ENCODE data around the gene SLC5A6.
A peak's percentile ranks its signal among the peaks of the same experiment; 100 is the strongest.

SLC5A6 gene

DNA sequence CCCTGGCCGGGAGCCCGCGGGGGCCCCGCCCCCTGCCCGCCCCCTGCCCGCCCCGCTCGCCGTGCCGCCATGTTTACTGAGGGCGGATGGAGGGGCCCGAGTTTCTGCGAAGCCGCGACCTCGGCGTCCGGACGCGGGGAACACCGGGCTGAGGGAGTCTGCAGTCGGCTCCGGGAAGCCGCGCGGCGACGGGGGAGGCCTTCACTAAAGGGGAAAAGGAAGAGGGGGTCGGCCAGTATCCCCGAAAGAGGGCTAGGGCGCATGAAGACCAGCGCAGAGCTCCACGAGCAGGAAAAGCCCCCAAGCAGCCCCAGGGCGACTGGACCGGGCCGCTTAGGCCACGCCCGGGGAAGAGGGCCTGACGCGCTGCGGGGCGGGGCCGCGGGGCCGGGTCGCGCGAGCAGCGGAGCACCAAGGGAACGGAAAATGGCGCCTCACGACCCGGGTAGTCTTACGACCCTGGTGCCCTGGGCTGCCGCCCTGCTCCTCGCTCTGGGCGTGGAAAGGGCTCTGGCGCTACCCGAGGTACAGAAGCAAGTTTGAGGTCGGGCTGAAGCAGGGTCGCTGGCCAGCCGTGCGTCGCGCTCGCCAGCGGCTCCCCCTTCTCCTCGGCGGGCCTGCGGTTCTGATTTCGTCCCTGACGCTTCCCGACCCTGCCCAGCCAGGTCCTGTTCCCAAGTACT is at the start of gene SLC5A6, which contains the start of gene ATRAID:
SLC5A6 (minus strand) TSS at position 326 of the 683 bp plus-strand sequence. CDS start 4,618 bp downstream, outside the sequence.
ATRAID (plus strand) TSS at position 99 of the 683 bp plus-strand sequence; CDS start at position 427, 328 bp downstream.
- H3K4me3 ChIP-seq (ENCODE audit: low read depth, low read length) = peak within 1 kb of the TSS; percentile 97

DNA sequence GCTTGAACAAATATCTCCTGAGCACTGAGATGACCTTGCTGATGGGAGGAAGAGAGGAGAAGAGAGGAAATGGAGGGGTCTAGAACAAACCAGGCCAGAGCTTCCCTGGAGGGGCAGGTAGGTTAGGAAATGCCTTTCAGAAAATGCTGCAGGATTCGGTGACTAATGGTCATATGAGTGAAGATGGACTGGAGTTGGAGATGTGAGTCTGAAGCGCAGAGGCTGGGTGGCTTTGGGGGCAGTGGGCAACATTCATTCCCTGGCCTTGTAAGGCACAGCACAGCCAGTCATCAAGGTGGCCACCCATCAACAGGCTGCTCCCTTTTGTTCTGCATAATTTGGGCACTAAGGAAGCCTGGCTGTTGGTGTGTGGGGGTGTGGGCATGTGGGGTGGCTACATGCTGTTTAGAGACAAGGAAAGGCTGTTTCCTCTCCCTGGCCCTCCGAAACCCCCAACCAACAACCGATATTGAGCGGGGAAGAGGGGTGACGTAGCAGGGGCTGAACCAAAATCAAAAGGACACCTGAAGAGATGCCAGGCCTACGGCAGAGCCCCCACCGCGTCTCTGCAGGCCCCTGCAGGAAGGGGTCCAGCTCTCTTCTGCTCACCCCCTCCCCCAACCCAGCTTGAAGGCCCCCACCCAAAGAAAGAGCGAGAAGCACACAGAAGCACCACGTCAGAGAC is 49.3 kb upstream of the SLC5A6 start:
- peak overlapping the region; percentile 24 for H3K4me3 ChIP-seq (ENCODE audit: low read depth, low read length)

DNA sequence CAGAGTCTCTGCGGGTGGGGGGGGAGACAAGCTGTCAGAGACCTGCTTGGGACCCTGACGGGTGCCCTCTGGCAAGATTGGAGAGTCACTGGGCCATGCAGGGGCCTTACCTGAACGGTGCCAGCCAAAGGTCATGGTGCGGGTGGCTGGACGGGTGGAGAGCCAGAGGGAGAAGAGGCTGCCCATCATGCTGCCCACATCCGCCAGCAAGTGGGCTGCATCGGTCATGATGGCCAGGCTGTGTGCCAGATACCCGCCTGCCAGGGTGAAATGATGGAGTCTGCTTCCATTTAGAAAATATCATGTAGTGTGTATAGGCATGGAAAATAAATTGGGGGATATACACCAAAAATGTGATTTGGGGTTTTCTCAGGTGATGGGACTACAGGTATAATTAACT is 46.0 kb upstream of the SLC5A6 start:
- H3K4me3 ChIP-seq (ENCODE audit: low read depth, low read length) = no peak overlapping the region

DNA sequence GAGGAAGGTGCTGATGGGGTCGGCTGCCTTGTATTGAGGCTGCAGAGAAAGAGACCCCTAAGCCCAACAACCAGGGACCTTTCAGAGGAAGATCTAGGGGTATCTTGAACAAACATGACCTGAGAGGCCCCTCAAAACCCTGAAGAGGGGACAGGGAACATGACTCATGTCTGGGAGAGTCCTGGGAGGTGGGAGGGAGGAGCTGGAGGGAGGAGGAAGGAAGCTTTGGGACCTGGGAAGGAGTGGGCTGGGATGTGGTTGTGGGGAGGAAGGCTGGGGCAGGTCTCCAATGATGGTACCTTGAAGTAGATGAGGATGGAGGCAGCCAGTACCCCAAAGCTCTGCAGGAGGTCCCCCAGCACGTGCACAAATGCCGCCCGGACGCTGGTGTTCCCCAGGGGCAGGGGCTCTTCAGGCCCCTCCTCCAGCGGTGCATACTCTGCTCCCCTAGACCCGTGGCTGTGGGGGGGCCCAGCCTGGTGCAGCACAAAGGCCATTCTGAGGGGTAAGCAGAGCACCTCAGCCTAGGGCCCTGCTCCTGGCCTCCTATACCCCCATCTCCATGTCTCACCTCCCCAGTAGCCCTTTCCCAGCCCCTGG is 44.9 kb upstream of the SLC5A6 start:
- H3K4me3 ChIP-seq (ENCODE audit: low read depth, low read length) = no peak overlapping the region

DNA sequence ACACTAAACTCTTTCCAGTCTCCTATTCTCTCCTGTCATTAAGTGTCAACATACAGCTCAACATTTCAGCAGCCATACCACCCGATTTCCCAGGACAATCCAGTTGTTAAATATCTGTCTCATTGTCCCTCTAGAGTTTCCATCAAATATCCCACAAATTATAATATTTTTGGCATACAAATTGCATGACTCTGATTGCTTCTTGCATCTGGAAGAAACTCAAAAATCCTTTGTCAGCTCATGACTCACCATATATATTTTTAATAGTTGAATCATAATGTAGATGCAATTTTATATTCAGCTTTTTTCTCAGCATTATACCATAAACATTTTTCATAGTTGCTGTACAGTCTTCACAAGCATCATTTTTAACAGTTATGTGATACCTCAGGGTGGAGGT is 43.6 kb upstream of the SLC5A6 start:
- H3K4me3 ChIP-seq (ENCODE audit: low read depth, low read length) = no peak overlapping the region

DNA sequence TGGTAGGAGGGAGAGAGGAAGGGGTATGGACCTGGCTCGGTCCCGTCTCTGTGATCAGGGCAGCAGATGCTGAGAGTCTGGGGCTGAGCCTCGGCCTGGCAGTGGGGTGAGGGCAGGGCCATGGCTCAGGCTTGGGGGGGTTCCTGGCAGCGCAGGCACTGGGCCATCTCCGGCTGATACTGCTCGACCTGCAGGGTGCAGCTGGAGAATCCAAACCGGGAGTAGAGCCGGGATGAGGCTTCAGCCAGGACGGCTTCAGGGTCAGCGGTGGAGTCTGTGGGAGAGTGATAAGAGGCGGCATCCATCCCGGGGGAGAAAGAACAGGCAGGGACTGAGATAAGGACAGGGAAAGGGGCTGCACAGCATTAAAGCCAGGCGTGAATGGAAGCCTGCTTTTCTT is 43.1 kb upstream of the SLC5A6 start:
- no peak overlapping the region for H3K4me3 ChIP-seq (ENCODE audit: low read depth, low read length)

DNA sequence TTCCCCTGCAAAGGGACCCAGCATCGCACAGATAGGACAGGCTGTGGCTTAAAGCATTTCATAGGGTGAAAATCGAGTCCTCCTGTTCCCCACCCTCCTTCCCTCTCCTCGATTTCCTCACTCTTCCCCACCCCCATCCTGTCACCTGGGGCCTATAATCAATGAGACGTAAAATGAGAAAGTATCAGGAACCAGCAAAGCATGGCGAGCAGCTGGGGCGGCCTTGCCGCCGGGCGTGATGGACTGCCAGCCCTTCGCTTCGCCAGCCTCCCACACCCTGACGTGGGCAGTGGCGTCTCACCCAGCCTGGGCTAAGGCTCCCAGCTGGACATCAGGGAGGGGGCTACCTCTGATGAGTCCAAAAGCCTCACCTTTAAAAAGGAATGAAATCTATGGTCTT is 39.7 kb upstream of the SLC5A6 start:
- H3K4me3 ChIP-seq (ENCODE audit: low read depth, low read length) = no peak overlapping the region

DNA sequence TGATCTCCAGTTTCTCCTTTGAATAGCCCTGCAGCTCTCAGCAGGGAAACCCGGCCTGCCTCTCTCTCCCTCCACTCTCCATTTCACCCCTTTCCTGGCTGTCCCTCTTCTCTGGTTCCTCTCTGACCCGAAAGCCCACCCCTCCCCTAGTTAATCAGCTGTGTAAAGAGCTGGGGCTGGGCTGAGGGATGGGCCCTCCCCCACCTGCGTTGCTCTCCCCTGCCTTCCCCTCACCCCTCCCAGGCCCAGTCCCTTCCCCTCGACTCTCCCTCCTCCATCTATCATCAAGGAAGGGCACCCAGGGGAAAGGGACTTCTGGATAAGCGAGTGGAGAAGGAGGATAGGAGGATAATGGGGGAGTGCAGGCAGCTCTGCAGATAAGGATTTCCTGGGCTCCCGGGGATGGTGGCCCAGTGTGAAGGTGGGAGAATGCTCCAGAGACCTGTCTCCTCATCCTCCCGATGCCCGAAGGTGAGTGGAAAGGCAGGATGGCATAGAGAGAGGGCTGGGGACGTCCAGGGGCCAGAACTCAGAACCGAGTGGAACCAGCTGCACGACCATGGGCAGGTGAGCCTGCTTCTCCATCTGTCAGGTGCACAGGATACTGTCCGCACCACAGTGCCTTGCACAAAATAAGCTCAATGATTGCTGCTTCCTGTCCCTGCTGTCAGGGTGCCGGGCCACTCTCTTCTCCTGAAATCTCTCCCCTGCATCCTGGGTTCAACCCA is 38.7 kb upstream of the SLC5A6 start:
- no peak overlapping the region for H3K4me3 ChIP-seq (ENCODE audit: low read depth, low read length)

DNA sequence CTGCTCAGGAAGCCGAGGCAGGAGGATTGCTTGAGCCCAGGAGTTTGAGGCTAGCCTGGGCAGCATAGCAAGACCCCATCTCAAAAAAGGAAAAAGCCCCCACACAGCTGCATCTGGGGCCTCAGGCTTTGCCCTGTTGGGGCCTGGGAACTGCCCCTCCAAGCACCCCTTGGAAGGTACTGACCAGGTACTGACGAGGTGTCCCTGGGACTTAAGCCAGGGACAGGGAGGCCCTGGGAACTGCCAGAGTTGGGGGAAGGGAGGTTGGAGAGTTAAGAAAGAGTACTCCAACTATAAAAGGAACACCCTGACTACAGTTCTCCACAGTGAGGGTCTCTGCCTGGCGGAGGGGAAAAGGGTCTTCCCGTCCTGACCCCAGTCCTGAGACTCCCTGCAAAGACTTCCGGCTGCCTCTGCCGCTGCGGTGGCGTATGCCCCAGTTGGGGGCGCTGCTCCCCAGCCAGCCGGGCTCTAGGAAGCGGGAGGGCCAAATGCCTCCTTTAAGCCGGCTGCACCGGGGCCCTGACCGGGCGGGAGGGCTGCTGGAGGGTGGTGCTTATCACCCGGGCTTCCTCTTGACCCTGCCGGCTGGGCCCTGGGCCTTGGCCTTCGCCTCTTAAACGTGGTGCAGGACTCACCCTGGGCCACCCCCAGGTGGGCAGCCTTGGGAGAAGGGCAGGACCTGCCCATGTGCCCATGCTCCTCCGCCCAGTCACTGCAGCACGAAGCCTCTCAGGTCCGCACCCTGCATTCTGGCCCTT is 38.0 kb upstream of the SLC5A6 start:
- H3K4me3 ChIP-seq (ENCODE audit: low read depth, low read length) = no peak overlapping the region

DNA sequence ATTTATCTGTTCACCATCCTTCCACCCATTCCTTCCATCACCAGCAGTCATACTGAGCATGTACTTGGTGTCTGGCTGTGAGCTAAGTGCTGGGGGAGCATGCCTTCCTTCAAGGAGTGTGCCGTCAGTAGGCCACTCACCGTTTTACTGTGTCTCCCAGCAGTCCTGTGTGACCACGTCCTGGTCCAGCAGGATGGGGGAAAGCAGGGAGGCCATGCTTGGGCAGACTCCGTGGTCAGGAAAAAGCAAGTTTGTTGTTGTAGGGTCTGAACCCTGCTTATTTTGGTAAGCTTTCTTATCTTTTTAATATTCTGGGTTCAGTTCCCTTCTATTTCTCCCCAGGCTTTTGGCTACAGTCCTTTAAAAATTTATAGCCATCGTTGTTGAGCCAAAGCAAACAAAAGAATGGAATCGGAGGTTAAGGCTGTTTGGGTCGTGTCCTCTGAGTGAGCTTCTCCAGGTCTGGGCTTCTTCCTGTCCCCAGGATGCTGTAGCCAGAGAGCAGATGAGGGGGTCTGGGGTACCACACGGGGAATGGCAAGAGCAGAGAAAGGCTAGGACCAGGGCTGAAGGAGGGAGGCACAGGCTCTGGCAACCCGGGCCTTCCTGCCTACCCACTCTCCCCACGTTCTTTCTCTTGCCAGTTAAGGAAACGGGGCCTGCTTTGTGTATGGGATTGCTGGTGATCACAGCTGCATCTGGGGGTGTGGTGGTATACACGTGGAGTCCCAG is 37.3 kb upstream of the SLC5A6 start:
- H3K4me3 ChIP-seq (ENCODE audit: low read depth, low read length) = no peak overlapping the region

DNA sequence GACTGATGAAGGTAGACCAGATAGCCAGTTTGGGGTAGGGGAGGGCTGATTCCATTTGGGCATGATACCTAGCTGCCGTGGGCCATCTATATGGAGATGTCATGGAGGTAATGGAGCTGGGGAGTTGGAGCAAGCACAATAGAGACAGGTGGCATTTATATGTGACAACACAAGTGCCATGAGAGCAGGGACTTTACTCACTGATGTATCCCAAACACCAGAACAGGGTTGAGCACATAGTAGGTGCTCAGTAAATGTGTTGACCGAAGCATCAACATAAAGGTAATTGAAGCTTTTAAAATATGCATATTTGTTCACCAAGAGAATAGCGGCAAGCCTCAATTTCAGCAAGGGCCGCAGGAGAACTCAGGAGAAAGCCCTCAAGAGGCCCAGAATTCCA is 35.8 kb upstream of the SLC5A6 start:
- H3K4me3 ChIP-seq (ENCODE audit: low read depth, low read length) = no peak overlapping the region

DNA sequence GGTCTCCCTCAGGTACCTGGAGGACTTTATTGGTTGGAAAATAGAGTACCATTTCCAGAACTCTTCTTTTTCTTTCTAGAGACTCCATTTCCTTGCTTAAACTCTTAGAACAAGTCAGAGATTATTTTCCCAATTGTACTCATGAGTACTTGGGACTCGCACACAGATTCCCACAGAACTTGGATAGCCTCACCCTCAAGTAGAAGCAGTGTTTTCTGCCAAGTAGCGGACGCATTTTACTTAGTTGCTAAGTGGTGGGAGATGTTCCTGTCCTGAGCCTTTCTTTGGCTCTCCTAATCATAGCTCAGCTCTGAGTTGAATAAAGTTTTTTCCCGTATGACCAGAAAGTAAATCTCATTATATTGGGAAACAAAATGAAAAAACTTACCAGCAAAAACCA is 33.6 kb upstream of the SLC5A6 start:
- no peak overlapping the region for H3K4me3 ChIP-seq (ENCODE audit: low read depth, low read length)

DNA sequence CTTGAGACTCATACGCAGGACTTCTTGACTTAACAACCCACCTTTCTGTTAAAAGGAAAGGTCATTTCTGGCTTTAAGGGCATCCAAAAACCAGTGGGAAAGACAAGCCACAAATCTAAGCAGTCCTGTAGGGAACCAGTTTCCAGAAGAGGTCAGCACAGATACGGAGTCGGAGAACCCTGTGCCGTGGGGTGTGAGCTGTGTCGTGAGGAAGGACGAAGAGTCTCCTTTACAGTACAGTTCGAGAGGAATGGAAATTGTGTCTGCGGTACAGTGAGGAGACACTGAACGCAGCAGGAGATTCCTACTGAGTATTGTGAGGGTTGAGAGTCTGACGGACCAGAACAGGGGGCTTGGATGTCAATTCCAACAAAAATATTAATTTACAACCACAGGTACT is 33.0 kb upstream of the SLC5A6 start:
- no peak overlapping the region for H3K4me3 ChIP-seq (ENCODE audit: low read depth, low read length)

DNA sequence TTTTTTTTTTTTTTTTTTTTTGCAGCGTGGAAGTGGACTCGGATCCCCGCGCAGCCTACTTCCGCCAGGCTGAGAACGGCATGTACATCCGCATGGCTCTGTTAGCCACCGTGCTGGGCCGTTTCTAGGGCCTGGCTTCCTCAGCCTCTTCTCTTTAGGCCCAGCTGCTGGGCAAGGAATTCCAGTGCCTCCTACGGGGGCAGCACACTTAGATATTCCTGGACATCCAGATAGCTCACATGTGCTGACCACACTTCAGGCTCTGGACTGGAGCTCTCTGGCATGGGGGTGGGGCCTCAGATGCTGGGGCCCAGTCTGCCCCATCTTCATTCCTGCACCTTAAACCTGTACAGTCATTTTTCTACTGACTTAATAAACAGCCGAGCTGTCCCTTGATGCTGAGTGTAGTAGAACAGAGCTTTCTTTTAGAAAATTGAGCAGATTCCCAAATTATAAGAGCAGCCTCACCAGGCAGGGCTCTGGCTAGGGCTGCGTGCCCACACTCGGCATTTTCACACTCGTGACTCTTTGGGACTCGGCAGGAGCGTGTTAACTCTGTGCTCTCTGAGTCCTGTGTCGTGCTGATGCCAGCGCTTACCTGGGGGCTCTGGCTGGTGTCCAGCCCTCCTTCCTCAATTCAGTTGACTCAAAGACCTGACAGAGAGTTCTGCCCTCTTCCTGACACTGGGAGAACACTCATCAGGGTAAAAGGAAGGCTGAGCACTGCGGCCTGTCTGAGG is 31.5 kb upstream of the SLC5A6 start:
- no peak overlapping the region for H3K4me3 ChIP-seq (ENCODE audit: low read depth, low read length)

DNA sequence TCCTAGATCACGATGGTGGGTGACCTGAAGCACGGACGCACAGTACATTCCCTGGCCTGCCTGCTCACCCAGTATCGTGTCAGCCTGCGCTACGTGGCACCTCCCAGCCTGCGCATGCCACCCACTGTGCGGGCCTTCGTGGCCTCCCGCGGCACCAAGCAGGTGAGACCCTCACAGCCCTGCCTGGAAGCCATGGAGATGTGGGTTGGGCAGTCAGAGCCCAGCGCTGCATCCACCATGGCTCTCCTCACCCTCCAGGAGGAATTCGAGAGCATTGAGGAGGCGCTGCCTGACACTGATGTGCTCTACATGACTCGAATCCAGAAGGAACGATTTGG is 30.5 kb upstream of the SLC5A6 start:
- no peak overlapping the region for H3K4me3 ChIP-seq (ENCODE audit: low read depth, low read length)

DNA sequence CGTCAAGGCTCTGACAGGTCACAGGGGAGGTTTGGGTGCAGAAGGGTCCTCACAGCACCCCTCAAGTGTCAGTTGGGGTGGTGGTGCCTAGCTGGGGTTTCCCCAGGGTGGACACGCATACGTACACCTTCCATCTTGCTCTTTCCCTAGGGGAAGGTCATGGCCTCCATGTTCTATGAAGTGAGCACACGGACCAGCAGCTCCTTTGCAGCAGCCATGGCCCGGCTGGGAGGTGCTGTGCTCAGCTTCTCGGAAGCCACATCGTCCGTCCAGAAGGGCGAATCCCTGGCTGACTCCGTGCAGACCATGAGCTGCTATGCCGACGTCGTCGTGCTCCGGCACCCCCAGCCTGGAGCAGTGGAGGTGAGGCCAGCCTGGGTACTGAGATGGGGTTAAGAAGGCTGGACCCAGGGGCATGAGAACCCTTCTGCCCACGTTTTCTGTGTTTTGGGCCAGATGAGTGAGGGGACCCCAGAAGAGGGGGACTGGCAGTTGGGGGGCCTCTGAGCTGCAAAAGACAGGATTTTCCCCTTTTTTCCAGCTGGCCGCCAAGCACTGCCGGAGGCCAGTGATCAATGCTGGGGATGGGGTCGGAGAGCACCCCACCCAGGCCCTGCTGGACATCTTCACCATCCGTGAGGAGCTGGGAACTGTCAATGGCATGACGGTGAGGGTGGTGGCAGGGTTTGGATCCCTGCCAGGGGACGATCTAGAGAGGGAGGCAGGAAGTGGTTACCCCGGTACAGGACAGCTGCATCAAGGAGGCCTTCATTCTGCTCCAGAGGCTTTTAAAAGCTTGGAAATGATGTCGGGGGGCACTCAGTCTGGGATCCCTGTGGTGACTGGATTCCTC is 29.9 kb upstream of the SLC5A6 start:
- H3K4me3 ChIP-seq (ENCODE audit: low read depth, low read length) = no peak overlapping the region

DNA sequence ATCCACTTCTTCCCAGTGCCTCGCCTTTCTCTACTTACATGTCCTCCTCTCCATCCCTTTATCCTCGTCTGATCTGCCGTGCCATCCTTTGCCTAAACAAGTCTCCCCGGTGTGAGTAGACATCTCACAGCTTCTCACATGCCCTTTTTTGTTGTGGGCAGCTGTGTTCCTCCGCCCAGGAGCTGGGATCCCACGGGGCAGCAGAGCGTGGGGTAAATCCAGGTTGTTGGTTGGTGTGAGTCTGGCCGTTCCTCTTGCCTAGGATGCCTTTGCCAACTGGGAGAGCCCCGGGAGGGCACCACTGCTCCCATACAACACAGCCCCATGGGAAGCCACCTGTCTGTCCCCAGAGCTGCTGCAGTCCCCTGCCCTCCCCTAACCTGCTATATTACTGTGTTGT is 28.3 kb upstream of the SLC5A6 start:
- no peak overlapping the region for H3K4me3 ChIP-seq (ENCODE audit: low read depth, low read length)

DNA sequence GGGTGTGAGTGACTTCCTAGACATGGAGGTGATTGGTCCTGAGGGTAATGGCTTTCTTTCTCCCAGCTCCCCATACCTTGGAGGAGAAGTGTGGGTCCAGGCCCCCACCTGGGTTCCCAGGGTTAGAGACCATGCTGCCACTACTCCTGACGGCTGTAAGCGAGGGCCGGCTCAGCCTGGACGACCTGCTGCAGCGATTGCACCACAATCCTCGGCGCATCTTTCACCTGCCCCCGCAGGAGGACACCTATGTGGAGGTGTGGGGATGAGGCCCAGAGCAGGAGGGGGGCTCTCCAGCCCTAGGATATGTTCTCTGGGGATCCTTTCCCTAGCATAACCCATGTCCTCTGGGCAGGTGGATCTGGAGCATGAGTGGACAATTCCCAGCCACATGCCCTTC is 26.9 kb upstream of the SLC5A6 start:
- no peak overlapping the region for H3K4me3 ChIP-seq (ENCODE audit: low read depth, low read length)
